KBM-7 (cell line): Measurements from ENCODE around the gene UQCR10.

Experiments used
- DNase-seq: peaks from one replicate; pipeline ENCODE4 v3.0.0-alpha.2; 2015
- in situ Hi-C: fragments of 300-500 bp; cut with MboI; formaldehyde crosslinking; loops from 2 replicates; pipeline ENCODE4 v1.14.3; 2020; ENCODE audit warnings: low sequenced_read_pairs, low pct_unique_long_range_greater_than_20kb, mixed read lengths

Gene UQCR10

GRCh38 chr22:29767171-29768051, at the start of gene UQCR10:
Gene UQCR10 (plus strand): TSS chr22:29767369. CDS start chr22:29767399, 30 bp downstream.
- in situ Hi-C loops, result no loop called here
- peak; percentile 95 for DNase-seq

DNA sequence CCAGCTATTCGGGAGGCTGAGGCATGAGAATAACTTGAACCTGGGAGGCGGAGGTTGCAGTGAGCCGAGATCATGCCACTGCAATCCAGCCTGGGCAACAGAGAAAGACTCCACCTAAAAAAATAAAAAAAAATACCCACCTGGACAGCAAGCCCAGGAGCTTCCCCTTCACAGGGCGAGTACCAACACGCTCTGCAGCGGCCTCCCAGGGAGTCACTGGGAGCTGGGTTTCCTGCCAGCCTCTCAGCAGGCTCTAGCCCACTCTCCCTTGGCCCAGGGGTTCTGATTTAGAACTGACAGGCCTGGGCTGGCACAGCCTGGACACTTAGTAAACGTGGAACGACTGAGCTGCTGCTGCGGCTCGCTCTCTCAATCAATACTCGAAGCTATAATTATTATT, 49.4 kb upstream of the UQCR10 start:
- no peak for DNase-seq
- in situ Hi-C loops, result no loop called here

- in situ Hi-C loops, result no loop called here
- DNase-seq, result no peak
Observed at GRCh38 chr22:29718949-29719898, 47.9 kb upstream of the UQCR10 start.

DNA sequence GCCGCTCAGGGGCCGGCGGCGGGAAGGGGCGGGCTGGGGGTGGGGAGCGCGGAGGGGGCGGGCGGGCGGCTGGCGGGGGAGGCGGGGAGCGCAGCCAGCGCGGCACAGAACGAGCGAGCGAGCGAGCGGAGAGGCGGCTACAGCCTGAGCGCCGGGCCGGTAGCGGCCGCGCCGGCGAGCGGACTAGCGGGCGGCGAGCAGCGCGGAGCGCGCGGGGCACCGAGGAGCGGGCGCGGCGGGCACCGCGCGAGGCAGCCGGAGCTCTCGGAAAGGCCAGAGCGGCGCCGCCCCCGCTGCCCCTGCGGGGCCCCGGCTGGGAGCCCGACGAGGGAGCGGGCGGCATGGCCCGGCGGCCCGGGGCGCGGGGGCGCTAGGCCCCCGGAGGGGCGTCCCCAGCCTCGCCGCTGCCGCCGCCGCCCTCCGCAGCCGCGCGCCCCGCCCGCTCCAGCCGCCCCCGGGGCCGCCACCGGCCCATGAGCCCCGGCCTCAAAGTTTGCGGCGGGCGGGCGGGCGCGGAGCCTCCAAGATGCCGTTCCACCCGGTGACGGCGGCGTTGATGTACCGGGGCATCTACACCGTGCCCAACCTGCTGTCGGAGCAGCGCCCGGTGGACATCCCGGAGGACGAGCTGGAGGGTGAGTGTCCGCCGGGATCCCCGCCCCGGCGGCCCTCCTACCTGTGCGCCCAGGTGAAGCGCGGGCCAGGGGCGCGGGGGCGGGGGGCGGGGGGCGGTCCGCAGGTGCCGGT, 47.1 kb upstream of the UQCR10 start, which contains the start of gene CABP7:
Gene CABP7 (plus strand): TSS at position 105 of the 747 bp plus-strand sequence. CDS start 422 bp downstream, at position 527.
- no peak for DNase-seq
- in situ Hi-C loops, result no loop called here

GRCh38 chr22:29720811-29721323, 46.3 kb upstream of the UQCR10 start:
- in situ Hi-C loops, result no loop called here
- no peak for DNase-seq

DNA sequence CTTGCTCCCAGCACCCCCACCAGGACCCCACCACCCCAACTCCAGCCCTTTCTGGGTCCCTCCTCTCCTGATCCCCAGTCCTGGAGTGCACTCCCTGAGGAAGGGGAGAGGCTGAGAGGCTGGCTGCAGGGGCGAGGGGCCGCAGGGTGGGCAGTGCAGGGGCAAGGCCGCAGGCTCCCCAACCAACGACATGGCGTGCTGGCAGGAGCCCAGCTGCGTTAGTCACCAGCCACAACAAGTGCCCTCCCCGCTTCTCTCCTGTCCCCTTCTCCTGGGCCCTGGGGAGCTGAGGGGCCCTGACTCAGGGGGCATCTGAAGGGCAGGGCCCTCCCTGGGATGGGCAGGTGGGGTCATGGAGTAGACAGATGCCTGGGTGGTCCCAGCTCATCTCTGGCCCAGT, 45.0 kb upstream of the UQCR10 start:
- no peak for DNase-seq
- in situ Hi-C loops, result no loop called here

- in situ Hi-C loops, result no loop called here
- DNase-seq, result no peak
Observed at GRCh38 chr22:29722587-29722986, 44.6 kb upstream of the UQCR10 start.

- in situ Hi-C loops, result no loop called here
- DNase-seq, result no peak
Observed at GRCh38 chr22:29723766-29724165, 43.4 kb upstream of the UQCR10 start.

GRCh38 chr22:29724843-29725242, 42.3 kb upstream of the UQCR10 start:
- no peak for DNase-seq
- in situ Hi-C loops, result no loop called here

- DNase-seq, result no peak
- in situ Hi-C loops, result no loop called here
Observed at GRCh38 chr22:29726106-29726505, 41.1 kb upstream of the UQCR10 start.

GRCh38 chr22:29726512-29727130, 40.5 kb upstream of the UQCR10 start:
- in situ Hi-C loops, result no loop called here
- no peak for DNase-seq

GRCh38 chr22:29727131-29727523, 40.0 kb upstream of the UQCR10 start:
- DNase-seq, result no peak

DNA sequence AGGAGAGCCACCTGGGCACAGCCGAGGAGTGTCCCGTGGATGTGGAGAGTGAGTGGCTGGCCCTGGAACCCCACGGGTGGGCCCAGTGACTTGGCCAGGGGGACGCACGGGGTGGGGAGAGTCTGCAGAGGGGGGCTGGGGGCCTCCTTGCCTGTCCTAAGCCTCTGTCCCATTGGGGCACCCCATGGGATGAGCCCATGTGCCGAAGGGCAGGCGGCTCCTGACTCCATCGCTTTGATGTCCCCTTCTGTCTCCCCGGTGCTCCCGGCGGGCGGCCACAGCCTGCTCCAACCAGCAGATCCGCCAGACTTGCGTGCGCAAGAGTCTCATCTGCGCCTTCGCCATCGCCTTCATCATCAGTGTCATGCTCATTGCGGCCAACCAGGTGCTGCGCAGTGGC, 38.0 kb upstream of the UQCR10 start:
- DNase-seq, result no peak
- in situ Hi-C loops, result no loop called here

More at GRCh38 chr22:29727131-29727523, 40.0 kb upstream of the UQCR10 start:
- in situ Hi-C loops, result no loop called here

GRCh38 chr22:29731058-29731850, 35.9 kb upstream of the UQCR10 start:
- no peak for DNase-seq
- in situ Hi-C loops, result no loop called here

DNA sequence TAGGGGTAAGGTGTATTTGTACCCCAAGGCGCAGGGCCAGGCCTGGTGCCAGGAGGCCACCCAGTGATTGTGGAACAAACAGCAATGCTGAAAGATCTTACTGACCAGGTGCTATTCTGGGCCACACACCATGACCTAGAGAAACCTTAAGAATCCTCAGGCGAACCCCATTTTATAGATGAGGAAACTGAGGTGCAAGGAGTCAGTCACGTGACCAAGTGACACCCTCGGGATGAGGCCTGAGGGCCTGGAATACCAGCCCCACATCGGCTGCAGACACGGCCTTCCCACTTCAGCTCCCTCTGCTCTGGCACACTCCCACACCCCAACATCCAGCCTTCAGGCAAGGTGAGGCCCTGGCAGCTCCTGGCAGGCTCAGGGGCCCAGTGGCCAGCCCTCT, 34.3 kb upstream of the UQCR10 start:
- in situ Hi-C loops, result no loop called here
- no peak for DNase-seq

- DNase-seq, result no peak
- in situ Hi-C loops, result no loop called here
Observed at GRCh38 chr22:29733362-29734201, 33.6 kb upstream of the UQCR10 start.

GRCh38 chr22:29734406-29734805, 32.8 kb upstream of the UQCR10 start:
- no peak for DNase-seq
- in situ Hi-C loops, result no loop called here
